K562 treated with DMSO at 1 percent for 12 hours (cell line): Measurements from ENCODE around the gene KIF23. TPM values are rescaled to one million over a fixed set of nuclear protein-coding genes. Genes with fewer than 3 reads are reported as not detected.

ENCODE experiments used
- total RNA-seq: library from RNA; unstranded; fragments of 300-600 nt; gene quantifications from 2 replicates; pipeline ENCODE4 v1.2.3, GENCODE V29; 2022; ENCODE audit not compliant: insufficient read depth

Gene KIF23
- 17.3 and 30.9 TPM in 2 replicates for total RNA-seq

DNA sequence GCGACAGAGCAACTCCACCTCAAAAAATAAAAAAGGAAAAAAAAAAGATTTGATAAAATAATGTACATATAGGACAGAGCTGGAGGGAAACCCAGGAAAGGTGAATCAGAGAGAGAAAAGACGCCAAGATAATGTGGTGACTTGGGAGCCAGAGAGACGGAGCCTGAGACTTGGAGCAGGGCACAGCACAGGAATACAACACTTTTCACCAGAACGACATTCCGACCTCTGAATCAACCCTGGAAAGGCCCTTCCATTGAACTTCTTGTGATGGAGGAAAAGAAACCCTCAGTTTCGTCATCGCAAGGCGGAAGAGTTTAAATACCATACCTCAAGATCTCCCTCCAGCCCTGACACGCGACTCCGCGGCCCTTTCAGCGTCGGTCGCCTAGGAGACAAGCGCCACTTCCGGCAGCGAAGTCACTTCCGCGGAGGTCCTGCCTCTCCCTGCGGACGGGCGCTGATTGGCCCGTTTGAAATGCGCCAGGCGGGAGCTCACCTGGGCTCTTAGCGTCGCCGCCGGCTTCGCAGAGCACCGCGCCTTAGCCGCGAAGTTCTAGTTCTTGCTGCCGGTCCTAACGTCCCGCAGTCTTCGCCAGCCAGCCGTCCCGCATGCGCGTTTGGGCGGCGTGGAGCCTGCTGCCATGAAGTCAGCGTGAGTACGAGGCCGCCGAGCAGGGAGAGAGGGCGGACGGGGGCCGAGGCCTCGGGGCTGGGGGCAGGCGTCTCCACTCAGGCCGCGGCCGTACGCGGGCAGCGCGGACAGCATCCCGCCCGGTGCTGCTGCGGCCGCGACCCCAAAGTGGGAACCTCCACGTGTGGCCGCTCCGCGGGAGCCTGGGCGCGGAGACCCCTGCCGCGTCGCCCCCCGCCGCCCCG lies at the start of gene KIF23:
Gene KIF23, plus strand, starts transcription at position 528 of the 879 bp plus-strand sequence. Its CDS starts 117 bp downstream, at position 645.

DNA sequence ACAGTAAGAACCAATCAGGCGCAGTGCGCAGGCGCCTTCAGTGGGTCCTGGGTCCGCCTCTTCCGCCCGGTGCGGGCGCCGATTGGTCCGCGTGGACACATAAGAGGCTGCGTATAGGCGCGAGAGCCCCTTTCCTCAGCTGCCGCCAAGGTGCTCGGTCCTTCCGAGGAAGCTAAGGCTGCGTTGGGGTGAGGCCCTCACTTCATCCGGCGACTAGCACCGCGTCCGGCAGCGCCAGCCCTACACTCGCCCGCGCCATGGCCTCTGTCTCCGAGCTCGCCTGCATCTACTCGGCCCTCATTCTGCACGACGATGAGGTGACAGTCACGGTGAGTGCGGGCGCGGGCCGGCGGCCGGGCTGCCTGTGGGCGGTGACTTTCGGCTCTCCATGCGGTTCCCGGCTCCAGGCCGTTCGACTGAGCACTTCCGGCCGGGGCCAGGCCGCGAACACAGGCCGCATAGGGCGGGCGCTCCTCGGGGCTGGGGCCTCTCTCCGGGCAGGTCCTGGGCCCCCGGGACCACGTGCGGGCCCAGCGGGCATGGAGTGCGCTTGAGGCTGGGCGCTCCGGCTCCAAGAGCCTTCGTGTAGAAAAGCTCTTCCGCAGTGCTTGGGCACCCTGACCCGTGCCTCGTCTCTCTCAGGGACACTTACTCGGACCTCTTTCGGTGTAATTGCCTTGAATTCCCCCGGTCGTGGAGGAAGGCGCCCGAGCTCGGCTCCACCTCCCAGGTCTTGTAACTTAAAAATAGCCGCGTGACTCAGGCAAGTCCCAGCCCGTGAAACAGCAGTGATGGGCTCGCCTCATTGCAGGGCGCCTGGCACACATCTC lies 38.8 kb downstream of the KIF23 start, which contains the start of gene RPLP1:
Gene RPLP1, plus strand, starts transcription at position 127 of the 830 bp plus-strand sequence. Its CDS starts 131 bp downstream, at position 258.

Other genes with a start within 250 kb of the KIF23 start
- not detected in 2 replicates for gene PAQR5, start 115.4 kb upstream of the KIF23 start, total RNA-seq
- gene RPLP1, start 38.5 kb downstream of the KIF23 start, total RNA-seq = 3,959 and 5,569 TPM in 2 replicates